GM21717 (cell line): ENCODE measurements around the gene ADK.

Experiments
- ATAC-seq: cut with Tn5 transposase; IDR thresholded peaks from one replicate; pipeline ENCODE4 v1.9.1; 2021; ENCODE audit warnings: mild to moderate bottlenecking, moderate library complexity; ENCODE audit not compliant: unreplicated experiment

The ADK gene

GRCh38 chr10:74231375-74231774, 80.4 kb downstream of the ADK start:
- no peak for ATAC-seq

GRCh38 chr10:74233281-74233680, 82.3 kb downstream of the ADK start:
- no peak for ATAC-seq

GRCh38 chr10:74234569-74234968, 83.5 kb downstream of the ADK start:
- no peak for ATAC-seq

DNA sequence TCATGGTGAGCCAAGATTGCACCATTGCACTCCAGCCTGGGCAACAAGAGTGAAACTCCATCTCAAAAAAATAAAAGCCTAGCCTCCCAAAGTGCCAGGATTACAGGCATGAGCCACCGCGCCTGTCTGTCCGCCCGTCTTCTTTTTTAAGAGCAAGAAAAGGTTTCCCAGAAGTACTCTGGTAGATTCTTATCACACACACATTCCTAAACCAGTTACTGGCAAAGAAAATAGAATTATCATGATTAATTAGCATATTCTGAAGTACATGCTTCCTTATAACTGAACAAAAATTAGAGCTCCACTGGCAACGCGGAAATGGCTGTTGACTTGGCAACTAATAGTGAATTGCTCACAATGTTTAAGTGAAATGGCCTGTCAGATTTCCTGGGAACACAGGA, 87.0 kb downstream of the ADK start:
- no peak for ATAC-seq

DNA sequence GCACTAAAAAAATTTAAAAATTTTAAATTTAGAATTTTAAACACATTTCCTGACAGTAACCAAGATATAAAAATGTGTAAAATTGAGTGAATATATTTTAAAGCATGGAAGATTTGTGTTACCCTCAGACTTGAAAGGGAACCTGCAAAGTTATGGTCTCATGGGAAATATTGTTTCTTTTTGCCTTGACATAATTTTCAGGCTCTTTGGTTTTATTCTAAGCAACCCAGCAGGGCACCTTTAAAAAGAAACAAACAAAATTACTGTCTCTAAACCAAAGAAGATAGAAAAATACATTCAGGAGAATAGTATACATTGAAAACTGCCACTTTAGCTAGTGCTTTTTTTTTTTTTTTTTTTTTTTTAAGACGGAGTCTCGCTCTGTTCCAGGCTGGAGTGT, 87.5 kb downstream of the ADK start:
- no peak for ATAC-seq

- ATAC-seq = no peak
Observed at GRCh38 chr10:74243067-74243466, 92.0 kb downstream of the ADK start.

GRCh38 chr10:74244097-74244685, 93.2 kb downstream of the ADK start:
- ATAC-seq = no peak

DNA sequence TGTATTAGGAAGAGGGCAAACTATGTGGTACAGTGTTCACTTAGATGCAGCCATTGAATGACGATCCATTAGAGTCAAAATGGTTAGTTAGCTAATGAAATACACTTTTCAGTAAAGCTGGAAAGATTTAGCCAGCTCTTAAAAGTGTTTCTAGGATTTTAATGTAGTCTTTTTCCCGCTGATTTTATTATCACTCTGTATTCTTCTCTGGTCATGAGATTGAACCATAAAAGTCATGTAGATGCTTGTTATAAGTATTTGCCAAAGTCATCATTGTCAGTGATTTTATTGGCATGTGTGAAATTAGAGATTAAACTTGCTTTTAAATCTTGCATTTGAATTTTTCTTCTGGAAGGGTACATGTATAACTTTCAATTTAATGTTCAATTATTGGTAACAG, 93.8 kb downstream of the ADK start:
- no peak for ATAC-seq

DNA sequence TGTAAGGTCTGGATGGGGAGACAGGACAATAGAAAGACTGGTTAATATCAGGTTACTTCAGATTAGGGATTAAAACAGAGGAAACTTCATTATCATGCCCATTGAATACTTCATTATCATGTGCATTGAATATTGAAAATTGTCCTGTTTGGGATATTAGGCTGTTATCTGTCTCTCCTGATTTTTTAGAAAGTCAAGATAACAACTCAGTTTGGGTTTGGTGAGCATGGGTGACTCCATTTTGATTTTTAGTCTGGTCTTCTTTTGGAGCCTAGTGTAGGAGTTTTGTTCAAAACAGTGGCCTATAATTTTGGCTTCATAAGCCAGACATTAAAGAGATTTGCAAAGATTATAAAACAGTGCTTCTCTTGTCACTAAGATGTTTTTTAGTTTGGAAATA, 95.5 kb downstream of the ADK start:
- no peak for ATAC-seq

- no peak for ATAC-seq
Observed at GRCh38 chr10:74249865-74250264, 98.8 kb downstream of the ADK start.

DNA sequence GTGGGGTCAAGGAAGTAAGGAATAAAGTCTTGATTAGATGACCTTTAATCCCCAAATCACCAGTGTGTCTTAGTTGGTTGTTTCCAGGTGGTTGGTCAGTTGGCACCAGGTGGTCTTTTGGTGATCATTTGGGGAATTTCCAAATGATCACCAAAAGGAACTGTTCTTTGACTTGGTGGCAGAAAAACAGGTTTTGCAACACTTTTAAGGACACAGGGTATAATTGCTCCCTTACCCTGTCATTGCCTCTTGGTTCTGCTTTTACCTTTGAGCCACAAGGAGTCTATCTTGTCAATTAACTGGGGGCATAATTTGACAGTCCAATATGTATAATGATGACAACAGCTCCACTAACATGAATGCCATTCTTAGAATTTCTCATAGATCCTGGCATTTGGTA, 104.2 kb downstream of the ADK start:
- no peak for ATAC-seq

DNA sequence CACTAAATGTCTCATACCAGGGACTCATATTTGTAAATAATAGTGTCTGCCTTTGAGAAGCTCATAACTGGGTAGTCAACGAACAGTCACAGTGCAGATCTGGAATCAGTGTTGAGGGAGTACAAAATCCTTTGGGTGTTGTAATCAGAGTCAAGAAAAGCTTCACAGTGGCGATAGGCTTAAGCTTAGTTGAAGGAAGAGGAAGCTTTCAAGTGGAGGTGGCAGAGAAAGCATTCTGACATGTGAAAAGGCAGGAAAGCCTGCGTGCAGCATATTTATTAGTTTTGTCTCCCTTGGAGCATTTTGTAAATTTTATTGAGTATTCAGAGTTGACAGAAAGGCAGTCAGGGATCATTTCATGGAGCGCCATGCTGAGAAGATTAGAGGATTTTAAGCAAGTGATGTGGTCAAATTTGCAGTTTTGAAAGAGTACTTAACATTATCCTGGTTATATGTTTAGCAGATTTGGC, 104.9 kb downstream of the ADK start:
- ATAC-seq = no peak

DNA sequence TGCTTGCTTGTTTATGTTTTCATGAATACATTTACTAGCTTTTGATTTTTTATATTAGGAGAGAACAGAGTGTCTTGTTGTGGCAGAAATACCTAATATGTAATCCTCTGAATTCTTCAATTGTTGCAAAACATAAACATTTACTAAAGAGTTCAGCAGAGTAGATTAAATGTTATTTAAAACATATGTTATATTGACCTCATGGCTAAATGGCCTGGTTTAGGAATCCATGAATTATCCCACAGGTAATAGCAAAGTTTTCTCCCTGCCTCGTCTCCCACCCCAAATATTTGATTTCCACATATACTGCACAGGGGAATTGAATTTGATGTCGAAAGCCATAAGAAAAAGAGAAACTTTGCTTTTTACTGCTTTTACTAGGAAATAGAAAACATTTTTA, 111.8 kb downstream of the ADK start:
- no peak for ATAC-seq

GRCh38 chr10:74263996-74264395, 113.0 kb downstream of the ADK start:
- no peak for ATAC-seq

- no peak for ATAC-seq
Observed at GRCh38 chr10:74272288-74272687, 121.3 kb downstream of the ADK start.

- no peak for ATAC-seq
Observed at GRCh38 chr10:74275755-74276290, 124.8 kb downstream of the ADK start.

- no peak for ATAC-seq
Observed at GRCh38 chr10:74276416-74276815, 125.4 kb downstream of the ADK start.

DNA sequence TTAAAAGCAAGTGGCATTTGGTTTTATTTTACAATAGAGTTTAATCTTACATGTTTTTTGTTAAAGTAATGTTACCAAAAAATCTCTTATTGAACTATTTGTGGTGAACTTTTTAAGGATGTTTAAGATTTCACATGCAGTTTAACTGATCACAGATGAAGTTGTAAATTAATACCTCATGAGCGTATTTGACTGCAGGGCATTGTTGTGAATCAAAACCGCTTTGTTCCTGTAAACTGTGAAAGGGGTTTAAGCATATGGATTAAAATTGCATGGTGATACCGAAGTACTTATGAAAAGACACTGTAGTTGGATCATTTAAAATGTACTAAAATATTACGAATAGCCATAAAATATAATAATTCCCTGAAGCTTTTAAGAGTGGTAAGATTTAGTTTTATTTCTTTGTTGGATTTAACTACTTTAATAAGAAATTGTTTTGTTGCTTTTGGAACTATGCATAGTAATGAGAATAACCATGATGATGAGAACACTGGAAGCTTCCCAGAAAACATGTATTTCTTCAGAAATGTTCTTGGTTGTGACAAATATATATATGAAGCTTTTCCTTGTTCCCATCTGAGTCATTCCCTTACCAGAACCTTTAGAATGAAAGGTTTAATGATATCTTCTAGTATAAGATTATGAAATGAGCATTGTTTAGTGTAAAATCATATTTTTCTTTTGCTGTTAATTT, 131.3 kb downstream of the ADK start:
- no peak for ATAC-seq

DNA sequence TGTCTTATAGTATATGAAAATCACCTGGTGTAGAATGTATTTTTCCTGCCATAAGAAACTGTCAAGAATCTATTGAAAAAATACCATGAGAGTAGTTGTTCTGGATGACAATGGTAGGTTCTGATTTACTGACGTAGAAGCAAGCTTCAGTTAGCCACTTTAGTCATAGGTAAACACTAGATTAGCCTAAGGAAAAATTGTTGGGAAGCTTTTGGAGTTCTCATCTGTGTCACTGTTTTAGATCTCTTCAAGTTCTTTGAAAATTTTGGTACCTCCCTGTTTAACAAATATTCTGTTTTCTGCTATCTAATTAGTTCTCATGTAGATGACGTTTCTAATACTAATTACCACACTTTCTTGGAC, 131.8 kb downstream of the ADK start:
- ATAC-seq = no peak

GRCh38 chr10:74289188-74289587, 138.2 kb downstream of the ADK start:
- no peak for ATAC-seq

- ATAC-seq = no peak
Observed at GRCh38 chr10:74289951-74290350, 138.9 kb downstream of the ADK start.

GRCh38 chr10:74290708-74291107, 139.7 kb downstream of the ADK start:
- no peak for ATAC-seq
